ENCODE measurements around the gene RBM3.

Gene RBM3

GRCh38 chrX:48626401-48627298 lies 52.4 kb downstream of the RBM3 start:
- no peak for TF ChIP-seq FOXM1 (IDR thresholded peaks at IDR 0.05; ENCODE audit: borderline replicate concordance, low read depth)
- no peak for TF ChIP-seq TCF12 (IDR thresholded peaks at IDR 0.05; ENCODE audit: low read depth)
- no peak for TF ChIP-seq EP300 (IDR thresholded peaks at IDR 0.05; ENCODE audit: borderline replicate concordance)
- TF ChIP-seq TEAD4 (IDR thresholded peaks at IDR 0.05) = no peak

Measured in Ishikawa (cell line).